H9 (cell line): Measurements from ENCODE around the gene DNAJB11. TPM values are rescaled to one million over a fixed set of nuclear protein-coding genes. Genes with fewer than 3 reads are reported as not detected.

ENCODE experiments used
- DNase-seq: peaks from one replicate; pipeline ENCODE4 v3.0.0-alpha.2; 2017
- H2AFZ ChIP-seq: one replicate; pipeline ENCODE4 v1.6.1; 2013; ENCODE audit warnings: mild to moderate bottlenecking, low read length, control low read depth, moderate library complexity
- H2AK5ac ChIP-seq: 2 replicates; pipeline ENCODE4 v1.6.1; 2013; ENCODE audit warnings: low read length, control low read depth, mixed read lengths; ENCODE audit not compliant: insufficient read length
- H2BK120ac ChIP-seq: one replicate; pipeline ENCODE4 v1.6.1; 2013; ENCODE audit warnings: low read depth, mild to moderate bottlenecking, low read length, control low read depth, inconsistent platforms; ENCODE audit not compliant: poor library complexity, severe bottlenecking
- H2BK12ac ChIP-seq: 2 replicates; pipeline ENCODE4 v1.6.1; 2013; ENCODE audit warnings: low read length, control low read depth, mixed read lengths, low read depth; ENCODE audit not compliant: insufficient read length
- H2BK15ac ChIP-seq: 2 replicates; pipeline ENCODE4 v1.6.1; 2013; ENCODE audit warnings: low read depth, low read length, control low read depth
- H2BK20ac ChIP-seq: one replicate; pipeline ENCODE4 v1.6.1; 2013; ENCODE audit warnings: low read depth, mild to moderate bottlenecking, low read length, control low read depth, inconsistent platforms; ENCODE audit not compliant: poor library complexity, severe bottlenecking
- H2BK5ac ChIP-seq: 2 replicates; pipeline ENCODE4 v1.6.1; 2013; ENCODE audit warnings: low read length, control low read depth, mixed read lengths; ENCODE audit not compliant: insufficient read length
- H3K14ac ChIP-seq: 2 replicates; pipeline ENCODE4 v1.6.1; 2013; ENCODE audit warnings: low read length, control low read depth; ENCODE audit not compliant: insufficient read depth
- H3K18ac ChIP-seq: 2 replicates; pipeline ENCODE4 v1.6.1; 2013; ENCODE audit warnings: low read depth, mild to moderate bottlenecking, mixed read lengths, low read length, control low read depth; ENCODE audit not compliant: insufficient read length
- H3K23ac ChIP-seq: 2 replicates; pipeline ENCODE4 v1.6.1; 2013; ENCODE audit warnings: low read length, control low read depth, mixed read lengths, low read depth; ENCODE audit not compliant: insufficient read length
- H3K23me2 ChIP-seq: 2 replicates; pipeline ENCODE4 v1.6.1; 2013; ENCODE audit warnings: low read depth, mild to moderate bottlenecking, mixed read lengths, low read length, control low read depth; ENCODE audit not compliant: insufficient read length, poor library complexity, severe bottlenecking
- H3K27ac ChIP-seq: 2 replicates; pipeline ENCODE4 v1.5.1; 2013; ENCODE audit warnings: low read length, control low read depth, mixed read lengths, low read depth; ENCODE audit not compliant: insufficient read length
- H3K27me3 ChIP-seq: 2 replicates; pipeline ENCODE4 v1.6.1; 2013; ENCODE audit warnings: low read length, control low read depth, inconsistent platforms; ENCODE audit not compliant: insufficient read depth
- H3K4ac ChIP-seq: 2 replicates; pipeline ENCODE4 v1.6.1; 2013; ENCODE audit warnings: low read depth, mild to moderate bottlenecking, control low read depth, inconsistent platforms, low read length, moderate library complexity
- H3K4me1 ChIP-seq: 2 replicates; pipeline ENCODE4 v1.6.1; 2013; ENCODE audit warnings: low read length, control low read depth, inconsistent platforms; ENCODE audit not compliant: insufficient read depth
- H3K4me2 ChIP-seq: 2 replicates; pipeline ENCODE4 v1.6.1; 2013; ENCODE audit warnings: low read length, control low read depth, mixed read lengths; ENCODE audit not compliant: insufficient read length, insufficient read depth
- H3K56ac ChIP-seq: 2 replicates; pipeline ENCODE4 v1.6.1; 2013; ENCODE audit warnings: low read depth, mild to moderate bottlenecking, mixed read lengths, low read length, control low read depth; ENCODE audit not compliant: insufficient read length
- H3K79me1 ChIP-seq: 2 replicates; pipeline ENCODE4 v1.6.1; 2013; ENCODE audit warnings: low read depth, mild to moderate bottlenecking, moderate library complexity, low read length, control low read depth, inconsistent platforms; ENCODE audit not compliant: insufficient read depth, poor library complexity, severe bottlenecking
- H3K79me2 ChIP-seq: 2 replicates; pipeline ENCODE4 v1.6.1; 2013; ENCODE audit warnings: low read length, control low read depth, inconsistent platforms; ENCODE audit not compliant: insufficient read depth
- H3K9ac ChIP-seq: 2 replicates; pipeline ENCODE4 v1.6.1; 2013; ENCODE audit warnings: low read length, control low read depth, mixed read lengths; ENCODE audit not compliant: insufficient read length; ENCODE audit errors: extremely low read depth
- H3K9me3 ChIP-seq: one replicate; pipeline ENCODE4 v1.6.1; 2013; ENCODE audit warnings: low read depth, low read length, inconsistent platforms; ENCODE audit not compliant: control insufficient read depth
- H3T11ph ChIP-seq: one replicate; pipeline ENCODE4 v1.6.1; 2013; ENCODE audit warnings: mild to moderate bottlenecking, low read length, control low read depth, inconsistent platforms
- H4K20me1 ChIP-seq: one replicate; pipeline ENCODE4 v1.6.1; 2013; ENCODE audit not compliant: control insufficient read depth, insufficient read length, insufficient read depth
- H4K5ac ChIP-seq: 2 replicates; pipeline ENCODE4 v1.6.1; 2013; ENCODE audit warnings: low read depth, mild to moderate bottlenecking, mixed read lengths, low read length, control low read depth; ENCODE audit not compliant: insufficient read length
- H4K8ac ChIP-seq: replicated peaks from 2 replicates; pipeline ENCODE4 v1.6.1; 2013; ENCODE audit warnings: low read length, control low read depth, mixed read lengths, low read depth; ENCODE audit not compliant: insufficient read length
- H4K91ac ChIP-seq: 2 replicates; pipeline ENCODE4 v1.6.1; 2013; ENCODE audit warnings: low read depth, mild to moderate bottlenecking, moderate library complexity, mixed read lengths, low read length, control low read depth; ENCODE audit not compliant: insufficient read length
- H3K27ac Mint-ChIP-seq, 3 experiments: 2 replicates in 2 of 3; 3 replicates in 1 of 3; pipeline ENCODE4 v1.8.0; 2020 to 2021; ENCODE audit warnings: mixed read lengths in 3 of 3, mild to moderate bottlenecking in 1 of 3, moderate library complexity in 1 of 3
- H3K27me3 Mint-ChIP-seq: 2 replicates; pipeline ENCODE4 v1.8.0; 2021; ENCODE audit warnings: low read depth, mild to moderate bottlenecking, moderate library complexity, mixed read lengths
- H3K36me3 Mint-ChIP-seq, 3 experiments: 2 replicates in 2 of 3; 3 replicates in 1 of 3; pipeline ENCODE4 v1.8.0; 2020 to 2021; ENCODE audit warnings: low read depth in 3 of 3, mixed read lengths in 3 of 3; ENCODE audit not compliant: insufficient read depth in 1 of 3
- H3K4me1 Mint-ChIP-seq, 2 experiments: 2 replicates each; pipeline ENCODE4 v1.8.0; 2020; ENCODE audit warnings: mixed read lengths in 2 of 2
- H3K4me3 Mint-ChIP-seq, 2 experiments: 2 replicates in 1 of 2; 3 replicates in 1 of 2; pipeline ENCODE4 v1.8.0; 2020 to 2021; ENCODE audit warnings: mild to moderate bottlenecking in 2 of 2, mixed read lengths in 2 of 2, moderate library complexity in 1 of 2
- H3K9me3 Mint-ChIP-seq, 2 experiments: 2 replicates in 1 of 2; 3 replicates in 1 of 2; pipeline ENCODE4 v1.8.0; 2020; ENCODE audit warnings: mild to moderate bottlenecking in 2 of 2, mixed read lengths in 2 of 2, moderate library complexity in 1 of 2
- CTCF ChIP-seq: fragments of 200-600 bp; sonication (generic); conservative IDR thresholded peaks from 3 replicates; pipeline ENCODE4 v1.8.0; 2021; ENCODE audit warnings: antibody characterized with exemption, mild to moderate bottlenecking
- WGBS: extraction: QIAGEN DNeasy Blood & Tissue Kit; methylation state at CpG from one replicate; pipeline ENCODE4 v1.1.7; 2013; ENCODE audit warnings: missing lambda C conversion rate, low lambda C conversion rate, mixed read lengths; ENCODE audit not compliant: insufficient read length; ENCODE audit errors: extremely low coverage; 5-methylcytosine and 5-hydroxymethylcytosine counted together
- total RNA-seq: library from RNA; stranded (reverse); gene quantifications from 2 replicates; pipeline ENCODE4 v1.2.1, GENCODE V29; 2021

Gene DNAJB11
- total RNA-seq, 1 experiment from 2014 or later = 61.2 TPM

- DNase-seq = no peak
- H2AK5ac ChIP-seq = no peak overlapping the region
- WGBS = no CpG with 5 or more reads among the region's 3 CpGs
Measured at GRCh38 chr3:186593862-186594261, 23.3 kb downstream of the DNAJB11 start.

More at GRCh38 chr3:186593862-186594261, 23.3 kb downstream of the DNAJB11 start:
- Histone ChIP-seq H2BK20ac (no peak overlapping the region), H4K91ac (no peak overlapping the region), H2BK120ac (no peak overlapping the region), H3K27me3 (no peaks in the 10 kb centered on the region), H2BK12ac (no peak overlapping the region), H4K20me1 (no peaks in the 10 kb centered on the region), H2BK5ac (no peak overlapping the region), H3K79me1 (no peaks in the 10 kb centered on the region), H3K23me2 (no peaks in the 10 kb centered on the region), H3K14ac (no peak overlapping the region), H3K79me2 (no peaks in the 10 kb centered on the region), H3T11ph (no peak overlapping the region), H3K27ac (no peak overlapping the region), H2AFZ (no peak overlapping the region), H3K9ac (no peak overlapping the region), H2BK15ac (no peak overlapping the region), H3K4me2 (no peak overlapping the region), H3K4me1 (no peaks in the 10 kb centered on the region), H3K9me3 (no peaks in the 10 kb centered on the region), H4K5ac (no peak overlapping the region), H3K18ac (no peak overlapping the region), H3K56ac (no peak overlapping the region), H3K4ac (no peak overlapping the region), H4K8ac (no peak overlapping the region), H3K23ac (no peak overlapping the region)
- no peak overlapping the region for H3K4me3 Mint-ChIP-seq
- peaks cover 0 to 3% of the 10 kb centered on the region in 2 experiments; a peak in 1 of 5 replicates for H3K9me3 Mint-ChIP-seq
- peaks cover 6% of the 10 kb centered on the region in 2 experiments for H3K4me1 Mint-ChIP-seq
- no peaks in the 10 kb centered on the region for H3K36me3 Mint-ChIP-seq
- peaks cover 3% of the 10 kb centered on the region; the same call in 1 of the 2 replicates for H3K27me3 Mint-ChIP-seq
- H3K27ac Mint-ChIP-seq = no peak overlapping the region
- no peak for TF ChIP-seq CTCF
